Neuronal stem cell (in vitro differentiated cells): ENCODE measurements around the gene GLRX.

Source experiments
- DNase-seq: peaks from one replicate; pipeline ENCODE4 v3.0.0-alpha.2; 2013; ENCODE audit warnings: low spot score
- H2AFZ ChIP-seq: one replicate; pipeline ENCODE4 v1.6.1; 2013; ENCODE audit warnings: mild to moderate bottlenecking, low read length, inconsistent platforms
- H2AK5ac ChIP-seq: 2 replicates; pipeline ENCODE4 v1.6.1; 2013; ENCODE audit warnings: low read depth, mild to moderate bottlenecking, inconsistent platforms, low read length, moderate library complexity, mixed read lengths
- H2BK120ac ChIP-seq: 2 replicates; pipeline ENCODE4 v1.6.1; 2013; ENCODE audit warnings: low read depth, mild to moderate bottlenecking, inconsistent platforms, low read length, moderate library complexity, mixed read lengths
- H2BK12ac ChIP-seq: one replicate; pipeline ENCODE4 v1.6.1; 2013; ENCODE audit warnings: low read length, inconsistent platforms
- H2BK15ac ChIP-seq: 2 replicates; pipeline ENCODE4 v1.6.1; 2013; ENCODE audit warnings: mild to moderate bottlenecking, low read length, inconsistent platforms, mixed read lengths
- H2BK5ac ChIP-seq: one replicate; pipeline ENCODE4 v1.6.1; 2013; ENCODE audit warnings: inconsistent platforms, mild to moderate bottlenecking, low read length, moderate library complexity
- H3K14ac ChIP-seq: one replicate; pipeline ENCODE4 v1.6.1; 2013; ENCODE audit warnings: low read length, inconsistent platforms
- H3K18ac ChIP-seq: 2 replicates; pipeline ENCODE4 v1.6.1; 2013; ENCODE audit warnings: low read length, inconsistent platforms
- H3K23ac ChIP-seq: 2 replicates; pipeline ENCODE4 v1.6.1; 2013; ENCODE audit warnings: low read depth, mild to moderate bottlenecking, mixed read lengths, low read length, inconsistent platforms; ENCODE audit not compliant: poor library complexity
- H3K27ac ChIP-seq: replicated peaks from 3 replicates; pipeline ENCODE4 v1.5.1; 2013; ENCODE audit warnings: low read length, inconsistent platforms
- H3K27me3 ChIP-seq, 3 experiments: 2 replicates each; pipeline ENCODE4 v1.6.1; 2013; ENCODE audit warnings: low read length in 3 of 3, mild to moderate bottlenecking in 2 of 3, inconsistent platforms in 1 of 3, low read depth in 1 of 3, mixed read lengths in 1 of 3, moderate library complexity in 1 of 3; ENCODE audit not compliant: control insufficient read depth in 3 of 3, insufficient read depth in 3 of 3
- H3K36me3 ChIP-seq, 2 donors: replicated peaks in 1 of 2; 2 replicates each; pipeline ENCODE4 v1.6.1; 2013; ENCODE audit warnings: low read length in 2 of 2; ENCODE audit not compliant: control insufficient read depth in 2 of 2, insufficient read depth in 2 of 2
- H3K4ac ChIP-seq: 2 replicates; pipeline ENCODE4 v1.6.1; 2013; ENCODE audit warnings: inconsistent platforms, mild to moderate bottlenecking, low read length, moderate library complexity
- H3K4me1 ChIP-seq, 2 donors: 1 replicate in 1 of 2; 2 replicates in 1 of 2; pipeline ENCODE4 v1.6.1; 2013; ENCODE audit warnings: low read length in 2 of 2, low read depth in 1 of 2; ENCODE audit not compliant: control insufficient read depth in 2 of 2, insufficient read depth in 1 of 2
- H3K4me2 ChIP-seq: one replicate; pipeline ENCODE4 v1.6.1; 2013; ENCODE audit warnings: mild to moderate bottlenecking, low read length, inconsistent platforms; ENCODE audit not compliant: insufficient read depth, poor library complexity, severe bottlenecking
- H3K4me3 ChIP-seq, 2 donors: 2 replicates each; pipeline ENCODE4 v1.5.1; 2013; ENCODE audit warnings: low read length in 2 of 2, mild to moderate bottlenecking in 2 of 2, inconsistent platforms in 1 of 2, moderate library complexity in 1 of 2
- H3K79me1 ChIP-seq: one replicate; pipeline ENCODE4 v1.6.1; 2013; ENCODE audit warnings: low read depth, mild to moderate bottlenecking, inconsistent platforms, low read length, moderate library complexity
- H3K9ac ChIP-seq: one replicate; pipeline ENCODE4 v1.6.1; 2013; ENCODE audit warnings: mild to moderate bottlenecking, low read depth, low read length, inconsistent platforms; ENCODE audit not compliant: poor library complexity
- H3K9me3 ChIP-seq, 2 donors: replicated peaks in 1 of 2; 2 replicates each; pipeline versions ENCODE3 to v1.6.1; 2013; ENCODE audit warnings: low read length in 2 of 2, mild to moderate bottlenecking in 2 of 2, inconsistent platforms in 1 of 2, low read depth in 1 of 2, mixed read lengths in 1 of 2, moderate library complexity in 1 of 2; ENCODE audit not compliant: control insufficient read depth in 2 of 2, insufficient read depth in 1 of 2
- H4K8ac ChIP-seq: one replicate; pipeline ENCODE4 v1.6.1; 2013; ENCODE audit warnings: low read depth, mild to moderate bottlenecking, inconsistent platforms, low read length, moderate library complexity
- H4K91ac ChIP-seq: one replicate; pipeline ENCODE4 v1.6.1; 2013; ENCODE audit warnings: low read length, low read depth, mild to moderate bottlenecking, inconsistent platforms; ENCODE audit not compliant: poor library complexity
- WGBS, 2 donors: extraction: QIAGEN DNeasy Blood & Tissue Kit; methylation state at CpG; one replicate each; pipeline ENCODE4 v1.1.7; 2013; ENCODE audit warnings: missing lambda C conversion rate in 2 of 2, mixed read lengths in 1 of 2; ENCODE audit not compliant: insufficient read length in 2 of 2, insufficient replicate concordance in 1 of 2; ENCODE audit errors: extremely low coverage in 2 of 2; 5-methylcytosine and 5-hydroxymethylcytosine counted together

The GLRX gene

DNA sequence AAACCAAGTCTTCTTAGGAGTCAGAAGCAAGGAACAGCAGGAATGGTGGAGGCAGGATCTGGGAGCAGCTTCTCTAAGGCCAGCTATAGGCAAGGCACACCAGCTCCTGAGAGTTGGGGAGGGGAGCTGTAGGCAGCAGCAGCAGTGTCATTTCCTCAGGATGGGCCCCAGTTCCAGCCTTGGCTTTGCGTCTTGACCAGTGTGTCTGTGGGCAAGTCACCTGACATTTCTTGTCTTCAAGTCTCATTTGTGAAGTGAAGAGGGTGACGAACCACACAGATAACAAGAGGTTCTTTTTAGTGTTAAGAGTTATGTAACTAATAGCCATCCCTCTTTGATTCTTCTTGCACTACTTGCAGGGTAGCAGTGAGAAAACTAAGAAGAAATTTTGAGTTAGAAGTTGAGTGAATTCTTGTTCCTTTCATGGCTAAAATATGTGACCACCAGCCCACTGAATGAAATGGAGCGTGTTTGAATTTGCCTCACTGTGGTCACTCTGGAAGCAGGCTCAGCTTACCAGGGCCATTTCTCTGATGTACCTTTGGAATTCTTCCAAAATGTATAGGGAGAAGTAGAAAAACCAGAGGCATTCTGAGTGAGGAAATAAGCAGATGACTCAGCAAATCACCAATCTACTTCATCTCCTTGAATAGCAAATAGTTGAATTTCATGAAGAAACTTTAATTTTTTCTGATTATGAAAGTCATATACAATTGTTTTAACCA, 49.0 kb downstream of the GLRX start:
- Histone ChIP-seq H3K27me3 (no peaks in the 10 kb centered on the region), H3K9ac (no peak overlapping the region), H3K36me3 (peaks cover 0 to 93% of the 10 kb centered on the region in 2 donors), H4K8ac (no peak overlapping the region), H3K23ac (no peak overlapping the region), H2BK15ac (no peak overlapping the region), H3K14ac (no peak overlapping the region), H4K91ac (no peak overlapping the region), H3K4me1 (no peaks in the 10 kb centered on the region), H2AFZ (no peak overlapping the region), H3K27ac (no peak overlapping the region), H3K4ac (no peak overlapping the region), H3K4me2 (no peak overlapping the region), H2AK5ac (no peak overlapping the region), H3K9me3 (no peaks in the 10 kb centered on the region), H2BK12ac (no peak overlapping the region), H3K18ac (no peak overlapping the region), H3K79me1 (no peaks in the 10 kb centered on the region), H3K4me3 (no peak overlapping the region), H2BK5ac (no peak overlapping the region), H2BK120ac (no peak overlapping the region)
- no CpG with 5 or more reads among the region's 3 CpGs for WGBS, 2 donors
- no peak for DNase-seq

DNA sequence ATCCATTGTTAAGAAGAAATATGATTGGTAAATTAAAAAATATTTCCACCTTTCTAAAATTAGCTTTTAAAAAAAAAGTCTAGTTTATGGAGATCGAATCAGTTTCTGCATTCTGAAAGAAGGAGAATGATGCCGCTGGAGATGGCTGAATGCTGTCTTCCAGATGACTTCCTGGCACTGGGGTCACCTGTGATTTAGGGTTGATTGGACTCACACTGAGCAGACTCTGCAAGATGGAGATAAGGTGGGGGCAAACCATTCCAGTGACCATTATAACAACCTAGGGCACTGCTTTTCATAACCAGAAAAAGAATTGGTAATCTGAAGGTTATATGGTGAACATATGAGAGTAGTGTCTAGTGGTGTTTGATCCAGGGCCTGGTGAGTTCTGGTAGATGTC, 50.6 kb downstream of the GLRX start:
- no peak for DNase-seq
- Histone ChIP-seq H3K27me3 (no peaks in the 10 kb centered on the region), H2BK120ac (no peak overlapping the region), H2BK5ac (no peak overlapping the region), H3K18ac (no peak overlapping the region), H3K27ac (no peak overlapping the region), H2BK12ac (no peak overlapping the region), H3K14ac (no peak overlapping the region), H2BK15ac (no peak overlapping the region), H4K8ac (no peak overlapping the region), H3K36me3 (peaks cover 0 to 93% of the 10 kb centered on the region in 2 donors), H3K9ac (no peak overlapping the region), H3K79me1 (no peaks in the 10 kb centered on the region), H3K4me2 (no peak overlapping the region), H3K4me3 (no peak overlapping the region), H2AFZ (no peak overlapping the region), H3K4me1 (no peaks in the 10 kb centered on the region), H3K9me3 (no peaks in the 10 kb centered on the region), H4K91ac (no peak overlapping the region), H3K4ac (no peak overlapping the region), H2AK5ac (no peak overlapping the region), H3K23ac (no peak overlapping the region)
- no CpG with 5 or more reads among the region's 2 CpGs for WGBS, 2 donors

DNA sequence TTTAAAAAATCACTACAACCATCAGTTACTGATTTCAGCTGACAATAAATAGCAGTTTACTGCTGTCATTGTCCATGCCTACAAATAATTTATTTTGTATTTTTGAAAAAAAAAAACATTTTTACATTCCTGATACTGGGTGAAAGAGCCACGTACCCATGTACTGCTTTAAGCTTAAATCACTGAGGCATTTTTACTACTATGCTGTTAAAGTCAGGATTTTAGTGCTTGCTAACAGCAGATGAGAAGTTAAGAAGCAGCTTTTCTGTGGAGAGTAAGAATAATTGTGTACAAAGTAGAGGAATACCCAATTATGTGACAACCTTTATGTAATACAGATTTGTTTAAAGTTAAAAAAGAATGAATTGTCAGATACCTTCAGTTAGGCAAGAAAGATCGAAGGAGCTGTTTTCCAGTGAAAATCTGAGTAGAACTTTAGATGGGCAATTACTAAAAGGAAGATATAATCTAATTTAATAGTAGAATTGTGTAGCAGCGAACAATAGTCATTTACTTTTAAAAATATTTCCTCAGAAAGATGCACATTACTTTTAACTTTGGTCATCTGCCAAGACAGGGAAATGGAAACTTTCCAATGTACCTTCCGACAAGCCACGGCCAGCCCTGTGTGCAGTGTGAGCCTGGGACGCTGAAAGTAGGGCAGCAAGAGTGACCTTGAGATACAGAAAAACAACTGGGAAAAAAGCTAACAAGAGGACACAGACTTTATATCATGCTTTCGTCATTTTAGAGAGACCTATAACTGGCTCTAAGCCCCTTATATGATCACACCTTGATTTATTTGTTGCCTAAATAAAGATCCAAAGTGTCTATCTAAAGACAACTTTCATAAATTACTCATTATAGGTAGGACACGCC, 51.5 kb downstream of the GLRX start:
- Histone ChIP-seq H2BK12ac (no peak overlapping the region), H3K23ac (no peak overlapping the region), H3K27ac (no peak overlapping the region), H3K18ac (no peak overlapping the region), H4K91ac (no peak overlapping the region), H3K27me3 (no peaks in the 10 kb centered on the region), H3K4me2 (no peak overlapping the region), H2BK120ac (no peak overlapping the region), H2BK5ac (no peak overlapping the region), H4K8ac (no peak overlapping the region), H2AK5ac (no peak overlapping the region), H3K36me3 (peaks cover 0 to 94% of the 10 kb centered on the region in 2 donors), H3K4me1 (no peaks in the 10 kb centered on the region), H3K79me1 (no peaks in the 10 kb centered on the region), H3K9ac (no peak overlapping the region), H3K4ac (no peak overlapping the region), H3K9me3 (no peaks in the 10 kb centered on the region), H3K4me3 (no peak overlapping the region), H2BK15ac (no peak overlapping the region), H2AFZ (no peak overlapping the region), H3K14ac (no peak overlapping the region)
- WGBS, 2 donors, result no CpG with 5 or more reads among the region's 8 CpGs
- DNase-seq, result no peak

DNA sequence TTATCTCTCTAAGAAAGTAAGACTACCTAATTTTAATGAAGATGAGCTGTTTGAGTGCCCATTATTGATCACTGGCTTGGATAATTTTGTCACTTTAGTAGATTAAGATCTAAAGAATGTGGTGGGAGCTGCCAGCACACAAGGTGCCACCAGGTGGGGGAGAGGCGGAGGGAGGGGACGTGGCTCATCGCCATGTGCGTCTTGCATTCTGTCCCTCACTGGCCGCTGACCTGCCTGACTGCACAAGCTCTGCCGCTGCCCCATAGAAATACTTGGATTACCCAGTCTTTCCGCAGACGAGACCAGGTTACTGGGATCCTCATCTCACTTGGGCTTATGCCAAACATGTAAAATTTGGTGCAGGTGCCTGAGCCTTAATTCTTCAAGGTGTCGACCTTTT, 53.8 kb downstream of the GLRX start:
- no peak overlapping the region for H3K14ac ChIP-seq
- no peak overlapping the region for H2BK15ac ChIP-seq
- no peak overlapping the region for H2BK120ac ChIP-seq
- H3K23ac ChIP-seq, result no peak overlapping the region
- no peak overlapping the region for H3K9ac ChIP-seq
- no peak overlapping the region for H4K91ac ChIP-seq
- H3K4ac ChIP-seq, result no peak overlapping the region
- no peaks in the 10 kb centered on the region for H3K9me3 ChIP-seq
- no peaks in the 10 kb centered on the region for H3K4me1 ChIP-seq
- H2BK12ac ChIP-seq, result no peak overlapping the region
- H2AK5ac ChIP-seq, result no peak overlapping the region
- H4K8ac ChIP-seq, result no peak overlapping the region
- no peak for DNase-seq
- H3K27me3 ChIP-seq, result no peaks in the 10 kb centered on the region
- no peak overlapping the region for H3K4me2 ChIP-seq
- H3K4me3 ChIP-seq, result no peak overlapping the region
- no peak overlapping the region for H3K18ac ChIP-seq
- H3K27ac ChIP-seq, result no peak overlapping the region
- no peak overlapping the region for H2AFZ ChIP-seq
- H2BK5ac ChIP-seq, result no peak overlapping the region
- WGBS, 2 donors, result no CpG with 5 or more reads among the region's 9 CpGs
- peaks cover 0 to 99% of the 10 kb centered on the region in 2 donors for H3K36me3 ChIP-seq
- no peaks in the 10 kb centered on the region for H3K79me1 ChIP-seq
